ENCODE data around the gene HAND1. TPM values are rescaled to one million over a fixed set of nuclear protein-coding genes. Genes with fewer than 3 reads are reported as not detected.

The HAND1 gene
- total and polyA plus RNA-seq, 2 donors (not counting 1 experiment from before 2014, with no cell fraction given), result not detected

DNA sequence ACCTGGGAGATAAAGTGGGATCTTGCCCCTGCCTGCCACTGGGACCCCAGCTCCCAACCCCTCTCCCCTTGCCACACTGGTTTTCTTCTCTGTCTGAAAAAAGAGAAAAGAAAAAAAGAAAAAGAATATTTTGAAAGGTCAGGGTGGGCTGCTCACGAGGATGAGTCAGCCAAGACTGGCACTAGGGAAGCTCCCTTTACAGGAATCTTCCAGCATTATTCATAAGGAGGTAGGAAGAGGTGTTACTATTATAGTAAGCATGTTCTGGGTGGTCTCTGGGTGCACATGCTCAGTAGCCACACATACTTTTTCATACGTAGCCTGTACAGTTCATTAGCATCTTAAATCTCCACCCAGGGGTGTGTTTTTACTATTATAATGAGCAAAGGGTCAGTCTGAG, 46.8 kb upstream of the HAND1 start:
- no peak overlapping the region for H3K4me3 ChIP-seq (ENCODE audit: control extremely low read depth in 1 of 5, extremely low read depth in 1 of 5, insufficient read depth in 1 of 5, low read depth in 2 of 5, low read length in 4 of 5)
- POLR2A ChIA-PET, result no interaction called here
- no peaks in the 10 kb centered on the region for H3K4me1 Mint-ChIP-seq
- intact Hi-C loops (cut with micrococcal nuclease), result no loop called here
- H3K4me3 Mint-ChIP-seq, result no peak overlapping the region
- WGBS (ENCODE audit: insufficient coverage), result no CpG with 5 or more reads among the region's 2 CpGs
- H3K79me2 ChIP-seq (ENCODE audit: control insufficient read depth, insufficient read depth, low read length), result no peaks in the 10 kb centered on the region
- no peaks in the 10 kb centered on the region for H3K9me3 Mint-ChIP-seq (ENCODE audit: insufficient read depth)
- peaks cover 0 to 27% (median 10%) of the 10 kb centered on the region in 4 experiments for H3K27me3 ChIP-seq (replicated peaks in 1 of 4; ENCODE audit: control extremely low read depth in 1 of 4, control insufficient read depth in 3 of 4, insufficient read depth in 4 of 4, low read length in 3 of 4)
- no peaks in the 10 kb centered on the region for H4K20me1 ChIP-seq (ENCODE audit: control insufficient read depth, insufficient read depth, low read length, poor library complexity, severe bottlenecking)
- no peak overlapping the region for H3K9ac ChIP-seq (ENCODE audit: low read length)
- no peak for TF ChIP-seq EZH2 (IDR thresholded peaks at IDR 0.05; ENCODE audit: borderline replicate concordance, insufficient read depth, low read depth, low read length, poor library complexity, severe bottlenecking)
- TF ChIP-seq, protein P1, sequence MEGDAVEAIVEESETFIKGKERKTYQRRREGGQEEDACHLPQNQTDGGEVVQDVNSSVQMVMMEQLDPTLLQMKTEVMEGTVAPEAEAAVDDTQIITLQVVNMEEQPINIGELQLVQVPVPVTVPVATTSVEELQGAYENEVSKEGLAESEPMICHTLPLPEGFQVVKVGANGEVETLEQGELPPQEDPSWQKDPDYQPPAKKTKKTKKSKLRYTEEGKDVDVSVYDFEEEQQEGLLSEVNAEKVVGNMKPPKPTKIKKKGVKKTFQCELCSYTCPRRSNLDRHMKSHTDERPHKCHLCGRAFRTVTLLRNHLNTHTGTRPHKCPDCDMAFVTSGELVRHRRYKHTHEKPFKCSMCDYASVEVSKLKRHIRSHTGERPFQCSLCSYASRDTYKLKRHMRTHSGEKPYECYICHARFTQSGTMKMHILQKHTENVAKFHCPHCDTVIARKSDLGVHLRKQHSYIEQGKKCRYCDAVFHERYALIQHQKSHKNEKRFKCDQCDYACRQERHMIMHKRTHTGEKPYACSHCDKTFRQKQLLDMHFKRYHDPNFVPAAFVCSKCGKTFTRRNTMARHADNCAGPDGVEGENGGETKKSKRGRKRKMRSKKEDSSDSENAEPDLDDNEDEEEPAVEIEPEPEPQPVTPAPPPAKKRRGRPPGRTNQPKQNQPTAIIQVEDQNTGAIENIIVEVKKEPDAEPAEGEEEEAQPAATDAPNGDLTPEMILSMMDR (IDR thresholded peaks at IDR 0.05), result no peak
- peaks cover 0 to 2% (median 0%) of the 10 kb centered on the region in 3 donors for H3K9me3 ChIP-seq (ENCODE audit: control extremely low read depth in 1 of 3, control insufficient read depth in 2 of 3, insufficient read depth in 1 of 3, low read length in 2 of 3)
- no peak overlapping the region for H3K4me2 ChIP-seq (replicated peaks; ENCODE audit: low read depth, low read length, poor library complexity, severe bottlenecking)
- H3K27ac ChIP-seq (ENCODE audit: low read length in 2 of 2), result no peak overlapping the region
- ATAC-seq (ENCODE audit: low read depth), result no peak
- CTCF ChIA-PET, result interaction anchor here (1.3 kb wide), 1 partner anchor 560 kb away, joined by 3 read pairs; no protein-coding TSS in a partner anchor
- no peaks in the 10 kb centered on the region for H3K4me1 ChIP-seq (ENCODE audit: control insufficient read depth in 2 of 2, insufficient read depth in 2 of 2, low read length in 2 of 2)
- H3K36me3 ChIP-seq (replicated peaks in 1 of 2; ENCODE audit: control extremely low read depth in 1 of 2, control insufficient read depth in 1 of 2, extremely low read depth in 1 of 2, insufficient read depth in 2 of 2, low read length in 1 of 2), result no peaks in the 10 kb centered on the region
- no peak for DNase-seq
- H3K27me3 Mint-ChIP-seq, result peaks cover 41% of the 10 kb centered on the region
- no peak overlapping the region for H2AFZ ChIP-seq (ENCODE audit: insufficient read depth, low read depth, low read length, poor library complexity, severe bottlenecking)
- H3K27ac Mint-ChIP-seq, result no peak overlapping the region

DNA sequence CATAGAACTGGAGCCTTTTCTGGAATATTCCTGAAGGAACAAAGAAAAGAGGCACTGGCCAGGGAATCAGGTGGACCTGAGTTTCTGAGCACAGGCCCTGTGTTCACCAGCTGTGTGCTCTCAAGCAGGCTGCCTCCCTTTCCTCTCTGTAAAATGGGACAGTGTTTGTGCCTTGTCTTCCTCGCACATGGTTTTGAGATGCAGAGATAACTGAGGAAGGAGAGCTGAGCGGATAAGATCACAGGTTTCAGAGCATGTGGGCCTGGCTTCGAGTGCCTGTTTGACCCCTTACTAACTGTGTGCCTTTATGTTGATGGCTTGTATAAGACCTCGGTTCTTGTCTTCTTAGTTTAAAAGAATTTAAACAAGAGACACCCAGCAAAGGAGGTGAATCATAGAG, 46.2 kb upstream of the HAND1 start:
- Histone ChIP-seq H2AFZ (ENCODE audit: insufficient read depth, low read depth, low read length, poor library complexity, severe bottlenecking) (no peak overlapping the region), H3K4me1 (ENCODE audit: control insufficient read depth in 2 of 2, insufficient read depth in 2 of 2, low read length in 2 of 2) (no peaks in the 10 kb centered on the region), H3K4me3 (ENCODE audit: control extremely low read depth in 1 of 5, extremely low read depth in 1 of 5, insufficient read depth in 1 of 5, low read depth in 2 of 5, low read length in 4 of 5) (no peak overlapping the region), H3K27ac (ENCODE audit: low read length in 2 of 2) (no peak overlapping the region), H3K36me3 (replicated peaks in 1 of 2; ENCODE audit: control extremely low read depth in 1 of 2, control insufficient read depth in 1 of 2, extremely low read depth in 1 of 2, insufficient read depth in 2 of 2, low read length in 1 of 2) (no peaks in the 10 kb centered on the region), H3K79me2 (ENCODE audit: control insufficient read depth, insufficient read depth, low read length) (no peaks in the 10 kb centered on the region), H3K9ac (ENCODE audit: low read length) (no peak overlapping the region), H3K9me3 (ENCODE audit: control extremely low read depth in 1 of 3, control insufficient read depth in 2 of 3, insufficient read depth in 1 of 3, low read length in 2 of 3) (peaks cover 0 to 2% (median 0%) of the 10 kb centered on the region in 3 donors), H3K27me3 (replicated peaks in 1 of 4; ENCODE audit: control extremely low read depth in 1 of 4, control insufficient read depth in 3 of 4, insufficient read depth in 4 of 4, low read length in 3 of 4) (peaks cover 0 to 31% (median 12%) of the 10 kb centered on the region in 4 experiments), H4K20me1 (ENCODE audit: control insufficient read depth, insufficient read depth, low read length, poor library complexity, severe bottlenecking) (no peaks in the 10 kb centered on the region), H3K4me2 (replicated peaks; ENCODE audit: low read depth, low read length, poor library complexity, severe bottlenecking) (no peak overlapping the region)
- TF ChIP-seq, protein P1 (IDR thresholded peaks at IDR 0.05), result no peak
- TF ChIP-seq EZH2 (IDR thresholded peaks at IDR 0.05; ENCODE audit: borderline replicate concordance, insufficient read depth, low read depth, low read length, poor library complexity, severe bottlenecking), result no peak
- ChIA-PET POLR2A (interaction anchor here (0.6 kb wide), 1 partner anchor 47 kb away, joined by 4 read pairs; no protein-coding TSS in a partner anchor), CTCF (interaction anchor here (1.3 kb wide), 1 partner anchor 559 kb away, joined by 3 read pairs; no protein-coding TSS in a partner anchor)
- intact Hi-C loops (cut with micrococcal nuclease), result no loop called here
- no peak overlapping the region for H3K4me3 Mint-ChIP-seq
- H3K27ac Mint-ChIP-seq, result no peak overlapping the region
- 83% methylated on average over 3 of the region's 4 CpGs for WGBS (ENCODE audit: insufficient coverage)
- no peaks in the 10 kb centered on the region for H3K4me1 Mint-ChIP-seq
- no peaks in the 10 kb centered on the region for H3K9me3 Mint-ChIP-seq (ENCODE audit: insufficient read depth)
- H3K27me3 Mint-ChIP-seq, result peaks cover 48% of the 10 kb centered on the region
- DNase-seq (no peak), ATAC-seq (ENCODE audit: low read depth) (no peak)
